Central memory CD8-positive, alpha-beta T cell (primary cell): ENCODE results near the gene SHISA7.

ENCODE experiments used
- ATAC-seq: fragments of 150-1000 bp; cut with Tn5 transposase; replicated peaks from 2 replicates; pipeline ENCODE4 v1.10.0; 2022; ENCODE audit warnings: mild to moderate bottlenecking, moderate FRiP score, moderate number of reproducible peaks; ENCODE audit not compliant: poor library complexity, severe bottlenecking; ENCODE audit errors: extremely low read depth
- DNase-seq, 2 donors: peaks; one replicate each; pipeline ENCODE4 v3.0.0; 2021; ENCODE audit warnings: low spot score in 2 of 2
- H3K27ac Mint-ChIP-seq: one replicate; pipeline ENCODE4 v1.8.0; 2022; ENCODE audit warnings: low read depth, mild to moderate bottlenecking, moderate library complexity, mixed read lengths
- H3K27me3 Mint-ChIP-seq: one replicate; pipeline ENCODE4 v1.8.0; 2022; ENCODE audit warnings: mixed read lengths
- H3K36me3 Mint-ChIP-seq: one replicate; pipeline ENCODE4 v1.8.0; 2022; ENCODE audit warnings: mild to moderate bottlenecking, moderate library complexity, mixed read lengths; ENCODE audit not compliant: insufficient read depth
- H3K4me1 Mint-ChIP-seq: one replicate; pipeline ENCODE4 v1.8.0; 2022; ENCODE audit warnings: mixed read lengths
- H3K4me3 Mint-ChIP-seq: one replicate; pipeline ENCODE4 v1.8.0; 2022; ENCODE audit warnings: mild to moderate bottlenecking, moderate library complexity, mixed read lengths
- H3K9me3 Mint-ChIP-seq: one replicate; pipeline ENCODE4 v1.8.0; 2022; ENCODE audit warnings: mixed read lengths

The SHISA7 gene

GRCh38 chr19:55442372-55442961 is 633 bp downstream of the SHISA7 start:
- Mint-ChIP-seq H3K4me3 (no peak overlapping the region), H3K4me1 (peaks cover 26% of the 10 kb centered on the region), H3K27me3 (peaks cover 67% of the 10 kb centered on the region), H3K9me3 (no peaks in the 10 kb centered on the region), H3K36me3 (peaks cover 3% of the 10 kb centered on the region), H3K27ac (peak overlapping the region; percentile 54)
- ATAC-seq = peak; percentile 61
- no peak for DNase-seq

- DNase-seq (no peak), ATAC-seq (no peak)
- peaks cover 73% of the 10 kb centered on the region for H3K27me3 Mint-ChIP-seq
- H3K4me1 Mint-ChIP-seq = peaks cover 26% of the 10 kb centered on the region
- H3K9me3 Mint-ChIP-seq = no peaks in the 10 kb centered on the region
- H3K4me3 Mint-ChIP-seq = peak overlapping the region; percentile 53
- peaks cover 3% of the 10 kb centered on the region for H3K36me3 Mint-ChIP-seq
- no peak overlapping the region for H3K27ac Mint-ChIP-seq
These were observed 1.3 kb downstream of the SHISA7 start for GRCh38 chr19:55441692-55442321.

GRCh38 chr19:55441319-55441691 is 1.8 kb downstream of the SHISA7 start:
- Mint-ChIP-seq H3K4me3 (peak overlapping the region; percentile 53), H3K4me1 (peaks cover 26% of the 10 kb centered on the region), H3K27ac (no peak overlapping the region), H3K36me3 (peaks cover 3% of the 10 kb centered on the region), H3K9me3 (no peaks in the 10 kb centered on the region), H3K27me3 (peaks cover 78% of the 10 kb centered on the region)
- DNase-seq (no peak), ATAC-seq (no peak)

GRCh38 chr19:55440411-55441105 is 2.5 kb downstream of the SHISA7 start:
- Mint-ChIP-seq H3K27ac (no peak overlapping the region), H3K27me3 (peaks cover 78% of the 10 kb centered on the region), H3K4me1 (peaks cover 26% of the 10 kb centered on the region), H3K9me3 (no peaks in the 10 kb centered on the region), H3K4me3 (no peak overlapping the region), H3K36me3 (peaks cover 3% of the 10 kb centered on the region)
- DNase-seq = no peak
- no peak for ATAC-seq

- no peak overlapping the region for H3K27ac Mint-ChIP-seq
These were observed 4.0 kb downstream of the SHISA7 start for GRCh38 chr19:55439052-55439451.

GRCh38 chr19:55437410-55437809 is 5.7 kb downstream of the SHISA7 start:
- H3K27me3 Mint-ChIP-seq = peaks cover 53% of the 10 kb centered on the region
- ATAC-seq (no peak), DNase-seq (no peak)
- no peaks in the 10 kb centered on the region for H3K9me3 Mint-ChIP-seq
- H3K4me3 Mint-ChIP-seq = no peak overlapping the region
- peaks cover 21% of the 10 kb centered on the region for H3K4me1 Mint-ChIP-seq
- H3K27ac Mint-ChIP-seq = no peak overlapping the region
- H3K36me3 Mint-ChIP-seq = peaks cover 3% of the 10 kb centered on the region

More at GRCh38 chr19:55439052-55439451, 4.0 kb downstream of the SHISA7 start:
- ATAC-seq (no peak), DNase-seq (no peak)
- Mint-ChIP-seq H3K4me3 (no peak overlapping the region), H3K27me3 (peaks cover 65% of the 10 kb centered on the region), H3K4me1 (peaks cover 26% of the 10 kb centered on the region), H3K36me3 (peaks cover 3% of the 10 kb centered on the region), H3K9me3 (no peaks in the 10 kb centered on the region)

- Mint-ChIP-seq H3K9me3 (no peaks in the 10 kb centered on the region), H3K36me3 (peaks cover 3% of the 10 kb centered on the region), H3K4me3 (no peak overlapping the region), H3K4me1 (peaks cover 21% of the 10 kb centered on the region), H3K27me3 (peaks cover 57% of the 10 kb centered on the region), H3K27ac (no peak overlapping the region)
- ATAC-seq = no peak
- no peak for DNase-seq
These were observed 6.3 kb downstream of the SHISA7 start for GRCh38 chr19:55436847-55437246.

- H3K4me1 Mint-ChIP-seq = peaks cover 9% of the 10 kb centered on the region
- no peaks in the 10 kb centered on the region for H3K9me3 Mint-ChIP-seq
- DNase-seq (no peak), ATAC-seq (no peak)
- peaks cover 3% of the 10 kb centered on the region for H3K36me3 Mint-ChIP-seq
- H3K27me3 Mint-ChIP-seq = peaks cover 57% of the 10 kb centered on the region
- H3K27ac Mint-ChIP-seq = no peak overlapping the region
- no peak overlapping the region for H3K4me3 Mint-ChIP-seq
These were observed 8.1 kb downstream of the SHISA7 start for GRCh38 chr19:55435020-55435419.

GRCh38 chr19:55434356-55434919 is 8.7 kb downstream of the SHISA7 start:
- no peak overlapping the region for H3K27ac Mint-ChIP-seq
- peaks cover 3% of the 10 kb centered on the region for H3K36me3 Mint-ChIP-seq
- H3K4me1 Mint-ChIP-seq = peaks cover 6% of the 10 kb centered on the region
- no peaks in the 10 kb centered on the region for H3K9me3 Mint-ChIP-seq
- H3K27me3 Mint-ChIP-seq = peaks cover 57% of the 10 kb centered on the region
- ATAC-seq (no peak), DNase-seq (no peak)
- H3K4me3 Mint-ChIP-seq = no peak overlapping the region

- peaks cover 57% of the 10 kb centered on the region for H3K27me3 Mint-ChIP-seq
- no peak overlapping the region for H3K27ac Mint-ChIP-seq
- no peaks in the 10 kb centered on the region for H3K9me3 Mint-ChIP-seq
- H3K4me1 Mint-ChIP-seq = no peaks in the 10 kb centered on the region
- H3K36me3 Mint-ChIP-seq = no peaks in the 10 kb centered on the region
- DNase-seq (no peak), ATAC-seq (no peak)
- H3K4me3 Mint-ChIP-seq = no peak overlapping the region
These were observed 9.8 kb downstream of the SHISA7 start for GRCh38 chr19:55433292-55433691.

- Mint-ChIP-seq H3K4me1 (no peaks in the 10 kb centered on the region), H3K9me3 (no peaks in the 10 kb centered on the region), H3K27ac (no peak overlapping the region), H3K27me3 (peaks cover 57% of the 10 kb centered on the region), H3K4me3 (no peak overlapping the region), H3K36me3 (no peaks in the 10 kb centered on the region)
- DNase-seq = no peak
- no peak for ATAC-seq
These were observed 10.7 kb downstream of the SHISA7 start for GRCh38 chr19:55432241-55432959.

- ATAC-seq (no peak), DNase-seq (no peak)
- H3K4me3 Mint-ChIP-seq = no peak overlapping the region
- peaks cover 47% of the 10 kb centered on the region for H3K27me3 Mint-ChIP-seq
- H3K9me3 Mint-ChIP-seq = no peaks in the 10 kb centered on the region
- no peaks in the 10 kb centered on the region for H3K36me3 Mint-ChIP-seq
- no peaks in the 10 kb centered on the region for H3K4me1 Mint-ChIP-seq
- H3K27ac Mint-ChIP-seq = no peak overlapping the region
These were observed 11.9 kb downstream of the SHISA7 start for GRCh38 chr19:55431183-55431582.
